ENCODE data around the gene SDHB.

GRCh38 chr1:17053086-17053684 is 647 bp downstream of the SDHB start:
- TF ChIP-seq POLR2A (IDR thresholded peaks at IDR 0.05): no peak
- TF ChIP-seq CTCF (IDR thresholded peaks at IDR 0.05): no peak

Measured in right lobe of liver (tissue), 4 donors.